Inflammatory macrophage (primary cell): Measurements from ENCODE around the gene OLIG2.

Source experiments
- DNase-seq, 2 donors: peaks; one replicate each; pipeline ENCODE4 v3.0.0-alpha.2; 2020 to 2022

OLIG2 gene

DNA sequence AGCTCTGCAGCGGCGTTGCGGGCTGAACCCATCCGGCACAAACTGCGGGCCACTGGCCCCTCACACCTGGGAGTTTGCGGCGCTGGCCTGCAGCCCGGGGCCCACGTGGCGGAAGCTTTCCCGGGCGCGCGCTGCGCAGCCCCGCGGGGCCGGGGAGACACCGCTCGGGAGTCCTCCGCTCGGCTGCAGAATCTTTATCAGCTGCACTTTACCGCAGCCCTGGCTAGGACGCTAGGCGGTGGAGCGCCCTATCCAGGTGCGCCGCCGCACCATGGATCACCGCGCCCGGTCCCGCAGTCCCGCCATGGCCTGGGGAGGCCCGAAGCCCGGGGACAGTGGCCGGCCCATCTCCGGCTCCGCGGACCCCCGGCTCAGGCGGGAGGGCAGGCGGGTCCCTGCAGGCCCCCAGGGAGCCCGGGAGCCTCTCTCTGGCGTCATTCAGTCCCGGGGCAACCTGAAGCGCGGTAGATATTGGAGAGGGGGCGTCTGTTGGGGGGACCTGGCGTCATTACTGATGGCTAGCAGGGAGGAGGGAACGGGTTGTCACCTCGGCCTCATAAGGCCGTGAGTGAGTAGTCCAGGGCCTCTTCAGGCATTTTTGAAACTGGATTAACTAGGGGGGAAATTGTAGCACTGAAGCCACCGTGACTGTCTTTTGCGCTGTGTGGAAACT, 5.7 kb upstream of the OLIG2 start:
- DNase-seq: no peak

DNA sequence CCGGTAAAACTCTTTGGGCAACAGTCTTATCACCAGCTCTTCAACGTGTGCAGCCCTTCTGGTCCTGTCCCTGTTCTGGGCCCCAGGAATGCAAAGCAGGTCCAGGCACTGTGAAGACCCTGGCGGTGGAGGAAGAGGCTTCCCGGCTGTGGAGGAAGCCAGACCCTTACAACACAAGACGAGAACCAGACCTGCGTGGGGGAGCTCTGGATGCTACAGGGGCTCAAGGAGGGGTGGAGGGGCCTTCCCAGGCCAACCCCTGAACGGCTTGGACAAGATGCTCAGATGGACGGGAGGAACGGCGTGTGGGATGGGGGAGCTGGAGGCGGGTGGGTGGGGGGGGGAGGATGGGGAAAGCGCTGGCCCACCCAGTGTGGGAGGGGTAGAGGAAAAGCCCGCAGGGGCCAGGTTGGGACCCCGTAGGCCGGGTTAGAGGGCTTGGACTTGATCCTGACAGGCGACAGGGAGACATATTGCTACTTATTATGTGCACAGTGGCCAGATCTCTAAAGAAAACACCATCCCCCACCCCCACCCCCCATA, 5.1 kb upstream of the OLIG2 start:
- DNase-seq: no peak

DNA sequence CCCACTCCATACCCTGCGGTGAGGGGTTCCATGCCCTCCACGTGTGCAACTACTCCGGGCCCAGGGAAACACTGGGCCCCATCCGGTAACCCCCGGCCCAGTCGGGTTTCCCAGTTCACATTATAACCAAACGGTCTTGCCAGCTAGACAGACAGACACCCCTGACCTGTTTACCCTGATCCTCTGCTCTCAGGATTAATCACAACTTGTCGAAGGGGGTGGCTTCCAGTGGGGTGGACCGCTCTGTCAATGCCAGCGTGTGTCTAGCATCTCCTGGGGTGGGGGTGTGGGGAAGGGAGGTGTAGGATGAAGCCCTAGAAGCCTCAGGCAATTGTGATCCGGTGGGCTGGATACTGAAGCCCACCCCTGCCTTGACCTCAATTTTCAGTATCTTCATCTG, 4.6 kb upstream of the OLIG2 start:
- DNase-seq: no peak

DNA sequence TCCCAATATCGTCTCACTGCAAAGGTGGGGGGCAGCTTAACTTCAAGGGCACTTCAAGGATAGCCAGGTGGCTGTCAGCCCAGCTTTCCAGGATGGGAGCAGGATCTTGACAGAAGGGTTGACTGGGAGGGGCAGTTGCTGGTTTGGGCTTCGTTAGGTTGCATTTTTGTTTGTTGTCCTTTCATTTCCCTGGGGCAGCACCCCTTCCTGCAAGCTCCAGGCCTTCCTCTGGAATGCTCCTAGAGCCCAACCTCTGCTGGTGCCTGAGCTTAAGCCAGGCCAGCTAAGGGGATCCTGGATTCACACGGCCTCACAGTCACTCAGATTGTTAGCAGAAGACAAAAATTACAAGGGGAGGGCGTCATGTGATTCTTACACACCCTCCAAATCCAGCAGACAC, 4.1 kb upstream of the OLIG2 start:
- DNase-seq: no peak

DNA sequence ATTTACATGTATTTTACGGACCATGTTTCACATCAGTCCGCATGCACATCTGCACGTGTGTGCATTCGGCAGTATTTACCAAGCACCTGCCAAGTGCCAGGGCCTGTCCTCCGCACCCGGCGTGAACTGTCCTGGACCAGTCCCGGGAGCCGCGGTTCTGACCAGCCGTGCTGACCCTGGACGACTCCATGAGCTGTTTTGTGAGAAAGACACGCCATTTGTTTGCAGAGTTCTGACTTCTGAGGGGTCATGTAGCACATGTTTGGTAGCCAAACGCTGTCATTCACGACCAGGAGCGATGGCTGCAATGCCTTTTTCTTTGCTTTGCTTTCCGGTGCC, 3.3 kb upstream of the OLIG2 start:
- no peak for DNase-seq

DNA sequence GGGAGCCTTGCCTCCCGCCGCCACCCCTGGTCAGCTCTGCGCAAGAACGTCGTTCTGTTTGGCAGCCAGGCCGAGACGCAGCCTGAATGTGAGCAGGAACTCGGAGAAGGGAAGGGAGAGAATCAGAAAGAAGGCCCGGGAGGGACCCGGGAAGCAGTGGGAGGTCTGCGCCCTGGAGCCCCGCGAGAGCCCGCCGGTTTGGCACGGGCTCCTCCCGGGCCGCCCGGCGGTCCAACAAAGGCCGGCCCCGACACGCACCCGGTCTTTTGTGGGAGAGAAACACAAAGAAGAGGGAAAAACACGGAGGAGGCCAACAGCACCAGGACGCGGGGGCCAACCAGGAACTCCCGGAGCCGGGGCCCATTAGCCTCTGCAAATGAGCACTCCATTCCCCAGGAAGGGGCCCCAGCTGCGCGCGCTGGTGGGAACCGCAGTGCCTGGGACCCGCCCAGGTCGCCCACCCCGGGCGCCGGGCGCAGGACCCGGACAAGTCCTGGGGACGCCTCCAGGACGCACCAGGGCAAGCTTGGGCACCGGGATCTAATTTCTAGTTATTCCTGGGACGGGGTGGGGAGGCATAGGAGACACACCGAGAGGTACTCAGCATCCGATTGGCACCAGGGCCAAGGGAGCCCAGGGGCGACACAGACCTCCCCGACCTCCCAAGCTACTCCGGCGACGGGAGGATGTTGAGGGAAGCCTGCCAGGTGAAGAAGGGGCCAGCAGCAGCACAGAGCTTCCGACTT, 2.7 kb upstream of the OLIG2 start:
- DNase-seq: peak in 1 of 2 donors; percentile 29

DNA sequence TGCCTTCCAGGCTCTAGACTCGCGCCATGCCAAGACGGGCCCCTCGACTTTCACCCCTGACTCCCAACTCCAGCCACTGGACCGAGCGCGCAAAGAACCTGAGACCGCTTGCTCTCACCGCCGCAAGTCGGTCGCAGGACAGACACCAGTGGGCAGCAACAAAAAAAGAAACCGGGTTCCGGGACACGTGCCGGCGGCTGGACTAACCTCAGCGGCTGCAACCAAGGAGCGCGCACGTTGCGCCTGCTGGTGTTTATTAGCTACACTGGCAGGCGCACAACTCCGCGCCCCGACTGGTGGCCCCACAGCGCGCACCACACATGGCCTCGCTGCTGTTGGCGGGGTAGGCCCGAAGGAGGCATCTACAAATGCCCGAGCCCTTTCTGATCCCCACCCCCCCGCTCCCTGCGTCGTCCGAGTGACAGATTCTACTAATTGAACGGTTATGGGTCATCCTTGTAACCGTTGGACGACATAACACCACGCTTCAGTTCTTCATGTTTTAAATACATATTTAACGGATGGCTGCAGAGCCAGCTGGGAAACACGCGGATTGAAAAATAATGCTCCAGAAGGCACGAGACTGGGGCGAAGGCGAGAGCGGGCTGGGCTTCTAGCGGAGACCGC, 2.0 kb upstream of the OLIG2 start:
- peak; percentile 15 to 31 for DNase-seq

DNA sequence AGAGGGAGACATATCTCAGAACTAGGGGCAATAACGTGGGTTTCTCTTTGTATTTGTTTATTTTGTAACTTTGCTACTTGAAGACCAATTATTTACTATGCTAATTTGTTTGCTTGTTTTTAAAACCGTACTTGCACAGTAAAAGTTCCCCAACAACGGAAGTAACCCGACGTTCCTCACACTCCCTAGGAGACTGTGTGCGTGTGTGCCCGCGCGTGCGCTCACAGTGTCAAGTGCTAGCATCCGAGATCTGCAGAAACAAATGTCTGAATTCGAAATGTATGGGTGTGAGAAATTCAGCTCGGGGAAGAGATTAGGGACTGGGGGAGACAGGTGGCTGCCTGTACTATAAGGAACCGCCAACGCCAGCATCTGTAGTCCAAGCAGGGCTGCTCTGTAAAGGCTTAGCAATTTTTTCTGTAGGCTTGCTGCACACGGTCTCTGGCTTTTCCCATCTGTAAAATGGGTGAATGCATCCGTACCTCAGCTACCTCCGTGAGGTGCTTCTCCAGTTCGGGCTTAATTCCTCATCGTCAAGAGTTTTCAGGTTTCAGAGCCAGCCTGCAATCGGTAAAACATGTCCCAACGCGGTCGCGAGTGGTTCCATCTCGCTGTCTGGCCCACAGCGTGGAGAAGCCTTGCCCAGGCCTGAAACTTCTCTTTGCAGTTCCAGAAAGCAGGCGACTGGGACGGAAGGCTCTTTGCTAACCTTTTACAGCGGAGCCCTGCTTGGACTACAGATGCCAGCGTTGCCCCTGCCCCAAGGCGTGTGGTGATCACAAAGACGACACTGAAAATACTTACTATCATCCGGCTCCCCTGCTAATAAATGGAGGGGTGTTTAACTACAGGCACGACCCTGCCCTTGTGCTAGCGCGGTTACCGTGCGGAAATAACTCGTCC, 1.3 kb upstream of the OLIG2 start:
- peak; percentile 29 to 39 for DNase-seq

DNA sequence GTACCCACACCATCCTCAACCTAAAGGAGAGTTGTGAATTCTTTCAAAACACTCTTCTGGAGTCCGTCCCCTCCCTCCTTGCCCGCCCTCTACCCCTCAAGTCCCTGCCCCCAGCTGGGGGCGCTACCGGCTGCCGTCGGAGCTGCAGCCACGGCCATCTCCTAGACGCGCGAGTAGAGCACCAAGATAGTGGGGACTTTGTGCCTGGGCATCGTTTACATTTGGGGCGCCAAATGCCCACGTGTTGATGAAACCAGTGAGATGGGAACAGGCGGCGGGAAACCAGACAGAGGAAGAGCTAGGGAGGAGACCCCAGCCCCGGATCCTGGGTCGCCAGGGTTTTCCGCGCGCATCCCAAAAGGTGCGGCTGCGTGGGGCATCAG, 638 bp upstream of the OLIG2 start:
- no peak for DNase-seq

DNA sequence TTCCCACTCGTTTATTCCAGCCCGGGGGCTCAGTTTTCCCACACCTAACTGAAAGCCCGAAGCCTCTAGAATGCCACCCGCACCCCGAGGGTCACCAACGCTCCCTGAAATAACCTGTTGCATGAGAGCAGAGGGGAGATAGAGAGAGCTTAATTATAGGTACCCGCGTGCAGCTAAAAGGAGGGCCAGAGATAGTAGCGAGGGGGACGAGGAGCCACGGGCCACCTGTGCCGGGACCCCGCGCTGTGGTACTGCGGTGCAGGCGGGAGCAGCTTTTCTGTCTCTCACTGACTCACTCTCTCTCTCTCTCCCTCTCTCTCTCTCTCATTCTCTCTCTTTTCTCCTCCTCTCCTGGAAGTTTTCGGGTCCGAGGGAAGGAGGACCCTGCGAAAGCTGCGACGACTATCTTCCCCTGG, 716 bp downstream of the OLIG2 start:
- no peak for DNase-seq

DNA sequence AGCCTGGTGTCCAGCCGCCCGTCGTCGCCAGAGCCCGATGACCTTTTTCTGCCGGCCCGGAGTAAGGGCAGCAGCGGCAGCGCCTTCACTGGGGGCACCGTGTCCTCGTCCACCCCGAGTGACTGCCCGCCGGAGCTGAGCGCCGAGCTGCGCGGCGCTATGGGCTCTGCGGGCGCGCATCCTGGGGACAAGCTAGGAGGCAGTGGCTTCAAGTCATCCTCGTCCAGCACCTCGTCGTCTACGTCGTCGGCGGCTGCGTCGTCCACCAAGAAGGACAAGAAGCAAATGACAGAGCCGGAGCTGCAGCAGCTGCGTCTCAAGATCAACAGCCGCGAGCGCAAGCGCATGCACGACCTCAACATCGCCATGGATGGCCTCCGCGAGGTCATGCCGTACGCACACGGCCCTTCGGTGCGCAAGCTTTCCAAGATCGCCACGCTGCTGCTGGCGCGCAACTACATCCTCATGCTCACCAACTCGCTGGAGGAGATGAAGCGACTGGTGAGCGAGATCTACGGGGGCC, 1.2 kb downstream of the OLIG2 start:
- DNase-seq: no peak

DNA sequence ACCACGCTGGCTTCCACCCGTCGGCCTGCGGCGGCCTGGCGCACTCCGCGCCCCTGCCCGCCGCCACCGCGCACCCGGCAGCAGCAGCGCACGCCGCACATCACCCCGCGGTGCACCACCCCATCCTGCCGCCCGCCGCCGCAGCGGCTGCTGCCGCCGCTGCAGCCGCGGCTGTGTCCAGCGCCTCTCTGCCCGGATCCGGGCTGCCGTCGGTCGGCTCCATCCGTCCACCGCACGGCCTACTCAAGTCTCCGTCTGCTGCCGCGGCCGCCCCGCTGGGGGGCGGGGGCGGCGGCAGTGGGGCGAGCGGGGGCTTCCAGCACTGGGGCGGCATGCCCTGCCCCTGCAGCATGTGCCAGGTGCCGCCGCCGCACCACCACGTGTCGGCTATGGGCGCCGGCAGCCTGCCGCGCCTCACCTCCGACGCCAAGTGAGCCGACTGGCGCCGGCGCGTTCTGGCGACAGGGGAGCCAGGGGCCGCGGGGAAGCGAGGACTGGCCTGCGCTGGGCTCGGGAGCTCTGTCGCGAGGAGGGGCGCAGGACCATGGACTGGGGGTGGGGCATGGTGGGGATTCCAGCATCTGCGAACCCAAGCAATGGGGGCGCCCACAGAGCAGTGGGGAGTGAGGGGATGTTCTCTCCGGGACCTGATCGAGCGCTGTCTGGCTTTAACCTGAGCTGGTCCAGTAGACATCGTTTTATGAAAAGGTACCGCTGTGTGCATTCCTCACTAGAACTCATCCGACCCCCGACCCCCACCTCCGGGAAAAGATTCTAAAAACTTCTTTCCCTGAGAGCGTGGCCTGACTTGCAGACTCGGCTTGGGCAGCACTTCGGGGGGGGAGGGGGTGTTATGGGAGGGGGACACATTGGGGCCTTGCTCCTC, 1.9 kb downstream of the OLIG2 start:
- DNase-seq: no peak

DNA sequence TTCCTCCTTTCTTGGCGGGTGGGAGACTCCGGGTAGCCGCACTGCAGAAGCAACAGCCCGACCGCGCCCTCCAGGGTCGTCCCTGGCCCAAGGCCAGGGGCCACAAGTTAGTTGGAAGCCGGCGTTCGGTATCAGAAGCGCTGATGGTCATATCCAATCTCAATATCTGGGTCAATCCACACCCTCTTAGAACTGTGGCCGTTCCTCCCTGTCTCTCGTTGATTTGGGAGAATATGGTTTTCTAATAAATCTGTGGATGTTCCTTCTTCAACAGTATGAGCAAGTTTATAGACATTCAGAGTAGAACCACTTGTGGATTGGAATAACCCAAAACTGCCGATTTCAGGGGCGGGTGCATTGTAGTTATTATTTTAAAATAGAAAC, 2.5 kb downstream of the OLIG2 start:
- DNase-seq: no peak

DNA sequence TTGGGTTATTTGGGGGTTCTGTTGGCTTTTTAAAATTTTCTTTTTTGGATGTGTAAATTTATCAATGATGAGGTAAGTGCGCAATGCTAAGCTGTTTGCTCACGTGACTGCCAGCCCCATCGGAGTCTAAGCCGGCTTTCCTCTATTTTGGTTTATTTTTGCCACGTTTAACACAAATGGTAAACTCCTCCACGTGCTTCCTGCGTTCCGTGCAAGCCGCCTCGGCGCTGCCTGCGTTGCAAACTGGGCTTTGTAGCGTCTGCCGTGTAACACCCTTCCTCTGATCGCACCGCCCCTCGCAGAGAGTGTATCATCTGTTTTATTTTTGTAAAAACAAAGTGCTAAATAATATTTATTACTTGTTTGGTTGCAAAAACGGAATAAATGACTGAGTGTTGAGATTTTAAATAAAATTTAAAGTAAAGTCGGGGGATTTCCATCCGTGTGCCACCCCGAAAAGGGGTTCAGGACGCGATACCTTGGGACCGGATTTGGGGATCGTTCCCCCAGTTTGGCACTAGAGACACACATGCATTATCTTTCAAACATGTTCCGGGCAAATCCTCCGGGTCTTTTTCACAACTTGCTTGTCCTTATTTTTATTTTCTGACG, 3.1 kb downstream of the OLIG2 start:
- DNase-seq: peak; percentile 28 to 48

DNA sequence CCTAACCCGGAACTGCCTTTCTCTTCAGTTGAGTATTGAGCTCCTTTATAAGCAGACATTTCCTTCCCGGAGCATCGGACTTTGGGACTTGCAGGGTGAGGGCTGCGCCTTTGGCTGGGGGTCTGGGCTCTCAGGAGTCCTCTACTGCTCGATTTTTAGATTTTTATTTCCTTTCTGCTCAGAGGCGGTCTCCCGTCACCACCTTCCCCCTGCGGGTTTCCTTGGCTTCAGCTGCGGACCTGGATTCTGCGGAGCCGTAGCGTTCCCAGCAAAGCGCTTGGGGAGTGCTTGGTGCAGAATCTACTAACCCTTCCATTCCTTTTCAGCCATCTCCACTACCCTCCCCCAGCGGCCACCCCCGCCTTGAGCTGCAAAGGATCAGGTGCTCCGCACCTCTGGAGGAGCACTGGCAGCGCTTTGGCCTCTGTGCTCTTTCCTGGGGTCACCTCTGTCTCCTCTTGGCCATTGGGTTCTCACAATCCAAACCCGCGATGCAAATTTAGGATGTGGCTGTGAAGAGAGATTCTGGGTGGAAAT, 3.7 kb downstream of the OLIG2 start:
- no peak for DNase-seq

DNA sequence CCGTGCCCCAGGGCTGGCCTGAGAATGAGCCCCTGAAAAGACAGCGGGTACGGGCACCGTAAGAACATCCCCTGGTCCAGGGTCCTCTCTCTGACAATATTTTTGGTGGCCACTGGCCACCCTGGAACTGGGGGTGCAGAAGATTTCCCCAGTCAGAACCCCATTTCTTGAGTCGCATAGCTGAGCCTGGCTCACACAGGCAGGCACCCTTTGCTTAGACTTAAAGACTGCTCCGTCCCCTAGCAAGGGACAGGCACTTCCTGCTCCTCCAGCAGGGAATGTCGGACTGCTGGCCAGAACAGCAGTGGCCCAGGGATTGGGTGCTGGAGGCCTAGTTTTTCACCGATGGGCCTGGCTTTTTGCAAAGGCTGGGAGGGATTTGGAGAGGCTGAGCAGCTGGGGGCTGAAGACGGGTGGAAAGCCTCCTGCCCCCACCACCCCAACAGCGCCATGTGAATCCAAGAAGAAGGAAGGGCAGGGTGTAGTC, 4.3 kb downstream of the OLIG2 start:
- no peak for DNase-seq

DNA sequence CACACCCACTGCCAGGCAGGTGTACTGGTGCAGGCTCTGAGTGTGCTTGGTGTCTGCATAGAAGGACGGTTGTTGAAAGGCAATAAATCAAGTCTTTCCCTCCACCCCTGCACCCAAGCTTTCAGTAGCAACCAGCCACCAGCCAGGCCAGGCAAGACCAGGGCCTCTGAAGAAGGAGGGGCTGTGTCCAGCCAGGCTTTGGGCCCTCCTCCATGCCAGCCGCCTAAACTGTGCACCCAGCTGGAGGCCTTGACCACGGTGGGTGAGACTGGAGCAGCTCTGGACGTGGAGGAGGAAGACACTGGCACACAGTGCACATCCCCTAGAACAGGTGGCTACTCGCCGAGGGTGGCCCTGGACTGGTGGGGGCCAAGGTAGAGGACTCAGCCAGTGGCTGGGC, 4.9 kb downstream of the OLIG2 start:
- DNase-seq: no peak

DNA sequence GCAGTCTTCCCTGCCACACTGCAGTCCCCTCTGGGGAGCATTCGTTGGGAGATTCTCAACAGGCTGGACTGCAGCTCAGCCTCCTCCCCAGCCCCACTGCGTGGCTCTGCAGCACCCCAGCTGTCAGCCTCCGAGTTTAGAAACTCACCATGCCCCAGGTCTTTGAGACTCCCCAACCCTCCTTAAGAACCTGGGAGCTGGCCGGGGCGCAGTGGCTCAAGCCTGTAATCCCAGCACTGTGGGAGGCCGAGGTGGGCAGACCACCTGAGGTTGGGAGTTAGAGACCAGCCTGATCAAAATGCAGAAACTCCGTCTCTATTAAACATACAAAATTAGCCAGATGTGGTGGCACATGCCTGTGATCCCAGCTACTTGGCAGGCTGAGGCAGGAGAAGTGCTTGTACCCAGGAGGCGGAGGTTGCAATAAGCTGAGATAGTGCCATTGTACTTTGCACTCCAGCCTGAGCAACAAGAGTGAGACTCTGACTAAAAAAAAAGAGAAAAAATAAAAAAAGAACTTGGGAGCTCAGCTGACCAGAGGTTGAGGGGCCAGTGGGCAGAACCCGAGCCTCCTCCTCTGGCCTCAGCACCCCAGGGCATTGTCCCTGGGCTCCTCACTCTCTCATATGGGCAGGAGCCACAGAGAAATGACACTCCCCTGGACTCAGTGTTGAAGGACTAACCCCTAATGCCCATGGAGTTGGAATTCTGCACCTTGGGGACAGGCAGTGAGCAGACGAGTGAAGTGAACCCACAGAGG, 5.6 kb downstream of the OLIG2 start:
- no peak for DNase-seq

DNA sequence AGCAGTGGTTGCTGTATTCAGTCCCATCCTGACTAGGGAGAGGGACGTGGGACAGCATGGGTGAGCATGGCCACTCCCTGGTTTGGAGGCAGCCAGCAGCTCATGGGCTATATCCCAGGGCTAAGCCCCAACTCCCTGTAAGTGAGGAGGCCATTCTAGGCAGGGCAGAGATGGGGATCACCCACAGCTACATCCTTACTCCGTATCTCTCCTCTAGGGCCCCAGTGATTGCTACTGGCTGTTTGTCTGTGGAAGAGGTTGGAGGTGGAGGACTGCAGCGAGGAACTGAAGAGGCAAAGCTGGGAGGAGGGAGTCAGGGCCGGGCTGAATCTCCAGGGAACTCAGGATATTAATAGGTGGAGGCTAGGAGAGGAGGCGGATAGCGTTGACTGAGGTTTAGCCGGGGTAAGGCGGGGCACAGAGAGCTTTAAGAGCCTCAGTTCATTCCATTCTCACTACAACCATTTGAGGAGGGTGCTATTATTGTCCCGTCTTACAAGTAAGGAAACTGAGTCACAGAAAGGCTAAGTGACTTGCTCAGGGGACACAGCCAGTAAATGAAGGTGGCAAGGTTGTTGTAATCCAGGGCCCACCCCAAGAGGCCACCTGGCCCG, 6.8 kb downstream of the OLIG2 start:
- no peak for DNase-seq
